HCT116 (cell line): ENCODE measurements around the gene SPRED3. TPM values are rescaled to one million over a fixed set of nuclear protein-coding genes. Genes with fewer than 3 reads are reported as not detected.

ENCODE experiments used
- ATAC-seq: fragments of 200-7000 bp; cut with Tn5 transposase; 2 replicates; pipeline ENCODE4 v1.9.1; 2020; ENCODE audit warnings: mild to moderate bottlenecking, moderate library complexity
- BruUV-seq: library from RNA; stranded (reverse); fragments of 400-500 nt; replicated peaks from 2 replicates; lab custom pipeline; 2021; lab: Mats Ljungman, UMichigan
- CTCF ChIA-PET: fragments of 300-600 bp; sonication (Branson Sonifier 250); formaldehyde crosslinking; loops from one replicate; lab custom pipeline; 2021; ENCODE audit warnings: antibody characterized with exemption; lab: Charles Lee
- POLR2A ChIA-PET: fragments of 300-600, 350-600 bp; sonication (Branson Sonifier 250); formaldehyde crosslinking; loops from one replicate; lab custom pipeline; 2021; ENCODE audit warnings: antibody characterized with exemption; lab: Charles Lee
- RAD21 ChIA-PET, 2 experiments: fragments of 300-600 bp; sonication (Branson Sonifier 250); formaldehyde crosslinking; loops; one replicate each; lab custom pipeline; 2023; ENCODE audit warnings: low total read pairs in 2 of 2; ENCODE audit not compliant: uncharacterized antibody in 2 of 2, unreplicated experiment in 2 of 2, low non-redundant PET in 1 of 2; lab: Charles Lee
- DNase-seq: peaks from one replicate; pipeline ENCODE4 v3.0.0-alpha.2; 2010; ENCODE audit warnings: low read depth, low spot score
- H2AFZ ChIP-seq: fragments of 200-600 bp; shearing (Covaris generic), sonication (generic); 2 replicates; pipeline ENCODE4 v1.6.1; 2017; ENCODE audit warnings: low read depth, mixed run types, mixed read lengths, antibody characterized with exemption, low read length; ENCODE audit not compliant: poor library complexity, severe bottlenecking
- H3K27ac ChIP-seq: 2 replicates; pipeline ENCODE4 v1.5.1; 2012; ENCODE audit warnings: low read depth, low read length
- H3K27me3 ChIP-seq: fragments of 200-600 bp; sonication (generic); 2 replicates; pipeline ENCODE4 v1.6.1; 2016; ENCODE audit warnings: mixed run types, low read length, mixed read lengths; ENCODE audit not compliant: insufficient read depth
- H3K36me3 ChIP-seq, 2 experiments: fragments of 200-500 bp in 1 of 2; fragments of 200-600 bp in 1 of 2; sonication (Bioruptor generic) in 1 of 2; sonication (generic) in 1 of 2; 2 replicates each; pipeline versions ENCODE4 v1.5.1 to v1.6.1; 2014 to 2016; ENCODE audit warnings: low read length in 2 of 2, inconsistent platforms in 1 of 2, mixed read lengths in 1 of 2, mixed run types in 1 of 2; ENCODE audit not compliant: insufficient read depth in 2 of 2, control insufficient read depth in 1 of 2
- H3K4me1 ChIP-seq, 2 experiments: fragments of 200-600 bp in 1 of 2; sonication (generic) in 1 of 2; 2 replicates each; pipeline versions ENCODE4 v1.5.1 to v1.6.1; 2012 to 2017; ENCODE audit warnings: low read length in 2 of 2, inconsistent platforms in 1 of 2, mild to moderate bottlenecking in 1 of 2, mixed read lengths in 1 of 2, mixed run types in 1 of 2, moderate library complexity in 1 of 2; ENCODE audit not compliant: insufficient read depth in 2 of 2, control insufficient read depth in 1 of 2
- H3K4me2 ChIP-seq: fragments of 200-600 bp; sonication (generic); 2 replicates; pipeline ENCODE4 v1.6.1; 2017; ENCODE audit warnings: mixed run types, low read length, mixed read lengths
- H3K4me3 ChIP-seq, 2 experiments: fragments of 200-600 bp in 1 of 2; sonication (generic) in 1 of 2; replicated peaks in 1 of 2; 2 replicates each; pipeline ENCODE4 v1.5.1; 2011 to 2016; ENCODE audit warnings: low read length in 2 of 2, control low read depth in 1 of 2, low read depth in 1 of 2, mild to moderate bottlenecking in 1 of 2, mixed read lengths in 1 of 2, mixed run types in 1 of 2
- H3K79me2 ChIP-seq: fragments of 200-600 bp; sonication (generic); 2 replicates; pipeline ENCODE4 v1.6.1; 2017; ENCODE audit warnings: mild to moderate bottlenecking, mixed run types, low read length, moderate library complexity, mixed read lengths; ENCODE audit not compliant: insufficient read depth
- H3K9ac ChIP-seq: fragments of 200-600 bp; sonication (generic); 2 replicates; pipeline ENCODE4 v1.6.1; 2016; ENCODE audit warnings: low read length, mixed read lengths
- H3K9me2 ChIP-seq: fragments of 200-600 bp; sonication (generic), shearing (Covaris generic); 2 replicates; pipeline ENCODE4 v1.6.1; 2017; ENCODE audit warnings: mixed run types, mild to moderate bottlenecking, moderate library complexity; ENCODE audit not compliant: insufficient read depth
- H3K9me3 ChIP-seq, 2 experiments: fragments of 200-500 bp in 1 of 2; fragments of 200-600 bp in 1 of 2; sonication (Bioruptor generic) in 1 of 2; sonication (generic) in 1 of 2; 2 replicates each; pipeline ENCODE4 v1.6.1; 2014 to 2017; ENCODE audit warnings: low read length in 2 of 2, mixed read lengths in 2 of 2, inconsistent platforms in 1 of 2, low read depth in 1 of 2, mild to moderate bottlenecking in 1 of 2, mixed run types in 1 of 2, moderate library complexity in 1 of 2; ENCODE audit not compliant: control insufficient read depth in 1 of 2, insufficient read depth in 1 of 2
- H4K20me1 ChIP-seq: fragments of 200-600 bp; sonication (generic), shearing (Covaris generic); 2 replicates; pipeline ENCODE4 v1.6.1; 2017; ENCODE audit warnings: mixed run types, mild to moderate bottlenecking, moderate library complexity; ENCODE audit not compliant: insufficient read depth
- CEBPB ChIP-seq: IDR thresholded peaks from 2 replicates; pipeline ENCODE4 v1.6.1; 2012; ENCODE audit warnings: low read depth
- CTCF ChIP-seq, 3 experiments: fragments of 200-600 bp in 1 of 3; sonication (generic) in 1 of 3; IDR thresholded peaks in 2 of 3; conservative IDR thresholded peaks in 1 of 3; 2 replicates each; pipeline ENCODE4 v1.5.1; 2012 to 2017; ENCODE audit warnings: low read depth in 2 of 3, low read length in 2 of 3, antibody characterized with exemption in 1 of 3, borderline replicate concordance in 1 of 3, control low read depth in 1 of 3, mild to moderate bottlenecking in 1 of 3, mixed read lengths in 1 of 3, mixed run types in 1 of 3, moderate library complexity in 1 of 3; ENCODE audit not compliant: insufficient read depth in 1 of 3
- EGR1 ChIP-seq: IDR thresholded peaks from 2 replicates; pipeline ENCODE4 v1.6.1; 2012; ENCODE audit warnings: low read depth
- ELF1 ChIP-seq: IDR thresholded peaks from 2 replicates; pipeline ENCODE4 v1.6.1; 2012; ENCODE audit warnings: low read depth, borderline replicate concordance
- EZH2phosphoT487 ChIP-seq: fragments of 200-600 bp; IDR thresholded peaks from 2 replicates; pipeline ENCODE4 v1.6.1; 2018; ENCODE audit warnings: antibody characterized with exemption, borderline replicate concordance
- FOSL1 ChIP-seq: IDR thresholded peaks from 2 replicates; pipeline ENCODE4 v1.6.1; 2012; ENCODE audit warnings: low read depth
- POLR2AphosphoS5 ChIP-seq: IDR thresholded peaks from 2 replicates; pipeline ENCODE4 v1.6.1; 2011; ENCODE audit warnings: mild to moderate bottlenecking, low read depth, low read length, moderate library complexity
- RAD21 ChIP-seq: IDR thresholded peaks from 2 replicates; pipeline ENCODE4 v1.6.1; 2012; ENCODE audit warnings: low read depth, mild to moderate bottlenecking
- REST ChIP-seq: IDR thresholded peaks from 2 replicates; pipeline ENCODE4 v1.6.1; 2012; ENCODE audit warnings: low read depth
- SIN3A ChIP-seq: IDR thresholded peaks from 2 replicates; pipeline ENCODE4 v1.6.1; 2012; ENCODE audit warnings: low read depth
- TCF7L2 ChIP-seq: IDR thresholded peaks from 2 replicates; pipeline ENCODE4 v1.7.0; 2011; ENCODE audit warnings: borderline replicate concordance, inconsistent platforms; ENCODE audit not compliant: insufficient read depth, insufficient read length; ENCODE audit errors: extremely low read depth
- intact Hi-C: fragments of 100-400 bp; cut with micrococcal nuclease; formaldehyde crosslinking; loops from 2 replicates; pipeline ENCODE4 v1.10.0; 2022
- total RNA-seq: library from RNA; stranded (reverse); gene quantifications from one replicate; pipeline ENCODE4 v1.2.1, GENCODE V29; 2021; ENCODE audit not compliant: unreplicated experiment

SPRED3 gene
- total RNA-seq, 1 experiment from 2014 or later, result 3.4 TPM

GRCh38 chr19:38437295-38437694, 48.8 kb downstream of the SPRED3 start (continued):
- TF ChIP-seq CTCF (IDR thresholded peaks at IDR 0.05 in 2 of 3, conservative IDR thresholded peaks at IDR 0.05 in 1 of 3; ENCODE audit: borderline replicate concordance in 1 of 3, insufficient read depth in 1 of 3, low read depth in 2 of 3, low read length in 2 of 3), result no peak
- TF ChIP-seq EGR1, result no peak
- no peak for TF ChIP-seq RAD21
- TF ChIP-seq TCF7L2, result no peak
- no peak for TF ChIP-seq FOSL1
- TF ChIP-seq, all 23 proteins: peak for 0

- POLR2A ChIA-PET, result no interaction called here
Measured at GRCh38 chr19:38437917-38438316, 49.4 kb downstream of the SPRED3 start.

More at GRCh38 chr19:38437917-38438316, 49.4 kb downstream of the SPRED3 start:
- no peak for ATAC-seq
- no peaks in the 10 kb centered on the region for H3K79me2 ChIP-seq
- H3K36me3 ChIP-seq, result no peaks in the 10 kb centered on the region
- no peak for DNase-seq
- TF ChIP-seq EZH2phosphoT487 (no peak), ELF1 (no peak), POLR2AphosphoS5 (no peak), REST (no peak), CEBPB (no peak), SIN3A (no peak)
- no peaks in the 10 kb centered on the region for H3K9me2 ChIP-seq
- ChIA-PET CTCF (no interaction called here), RAD21 (no interaction called here)
- H3K4me1 ChIP-seq, result peaks cover 0 to 15% of the 10 kb centered on the region in 2 experiments; a peak in 3 of 4 replicates
- no peak overlapping the region for H2AFZ ChIP-seq
- H4K20me1 ChIP-seq, result no peaks in the 10 kb centered on the region
- no peak overlapping the region for H3K27ac ChIP-seq
- no TSS peak for BruUV-seq
- H3K9me3 ChIP-seq, result no peaks in the 10 kb centered on the region
- no peak overlapping the region for H3K4me2 ChIP-seq
- no peaks in the 10 kb centered on the region for H3K27me3 ChIP-seq
- intact Hi-C loops, result no loop called here
- no peak overlapping the region for H3K9ac ChIP-seq
- no peak overlapping the region for H3K4me3 ChIP-seq
